SU-DHL-6 (cell line): ENCODE results near the gene DOCK10.

Experiments
- H2AFZ ChIP-seq: fragments of 200-600 bp; sonication (generic); 2 replicates; pipeline ENCODE4 v1.6.1; 2014; ENCODE audit warnings: low read depth, mild to moderate bottlenecking, moderate library complexity, mixed read lengths, antibody characterized with exemption, low read length; ENCODE audit not compliant: severe bottlenecking
- H3F3A ChIP-seq: fragments of 200-600 bp; shearing (Covaris generic); 2 replicates; pipeline ENCODE4 v1.6.0; 2016; ENCODE audit warnings: antibody characterized with exemption, mild to moderate bottlenecking; ENCODE audit not compliant: insufficient read depth
- H3K27ac ChIP-seq: fragments of 200-600 bp; sonication (generic); 2 replicates; pipeline ENCODE4 v1.5.1; 2016; ENCODE audit warnings: low read depth, mild to moderate bottlenecking, low read length, moderate library complexity, mixed read lengths
- H3K27me3 ChIP-seq: fragments of 200-600 bp; sonication (generic), shearing (Covaris generic); 2 replicates; pipeline ENCODE4 v1.6.0; 2014; ENCODE audit warnings: mild to moderate bottlenecking, low read length
- H3K36me3 ChIP-seq: fragments of 200-600 bp; sonication (generic); 2 replicates; pipeline ENCODE4 v1.6.1; 2014; ENCODE audit warnings: mild to moderate bottlenecking, low read length, mixed read lengths
- H3K4me2 ChIP-seq: fragments of 300-600, 200-600 bp; shearing (Covaris generic), sonication (generic); 2 replicates; pipeline ENCODE4 v1.6.0; 2014; ENCODE audit warnings: low read length, low read depth, mild to moderate bottlenecking; ENCODE audit not compliant: poor library complexity, severe bottlenecking
- H3K4me3 ChIP-seq: fragments of 200-600 bp; sonication (generic); 2 replicates; pipeline ENCODE4 v1.5.1; 2014; ENCODE audit warnings: antibody characterized with exemption, low read length, mild to moderate bottlenecking, mixed read lengths; ENCODE audit not compliant: insufficient read depth, poor library complexity, severe bottlenecking
- H3K79me2 ChIP-seq: fragments of 200-600 bp; sonication (generic); 2 replicates; pipeline ENCODE4 v1.6.1; 2014; ENCODE audit warnings: mild to moderate bottlenecking, low read length, moderate library complexity; ENCODE audit not compliant: insufficient read depth
- H3K9ac ChIP-seq: fragments of 200-600 bp; sonication (generic); 2 replicates; pipeline ENCODE4 v1.7.0; 2014; ENCODE audit warnings: mild to moderate bottlenecking, low read length
- H3K9me2 ChIP-seq: fragments of 200-600 bp; sonication (generic); replicated peaks from 2 replicates; pipeline ENCODE4 v1.6.1; 2014; ENCODE audit warnings: low read length; ENCODE audit not compliant: insufficient read depth
- H3K9me3 ChIP-seq: fragments of 200-600 bp; sonication (generic); 2 replicates; pipeline ENCODE4 v1.6.1; 2014; ENCODE audit warnings: low read length, mixed read lengths; ENCODE audit not compliant: insufficient read depth
- H4K20me1 ChIP-seq: fragments of 200-600 bp; sonication (generic); 2 replicates; pipeline ENCODE4 v1.6.1; 2014; ENCODE audit warnings: low read depth, mild to moderate bottlenecking, antibody characterized with exemption, low read length, moderate library complexity, mixed read lengths
- EZH2phosphoT487 ChIP-seq: fragments of 200-600 bp; sonication (generic), shearing (Covaris generic); conservative IDR thresholded peaks from 2 replicates; pipeline ENCODE4 v1.6.1; 2018; ENCODE audit warnings: mild to moderate bottlenecking, antibody characterized with exemption, low read length, moderate library complexity, mixed read lengths
- TF ChIP-seq, protein P1 (sequence below): fragments of 200-600 bp; sonication (generic); IDR thresholded peaks from one replicate; pipeline ENCODE4 v1.5.1; 2017; ENCODE audit warnings: antibody characterized with exemption, mild to moderate bottlenecking, low read length, moderate library complexity; ENCODE audit not compliant: insufficient read depth, poor library complexity, severe bottlenecking

Gene DOCK10

DNA sequence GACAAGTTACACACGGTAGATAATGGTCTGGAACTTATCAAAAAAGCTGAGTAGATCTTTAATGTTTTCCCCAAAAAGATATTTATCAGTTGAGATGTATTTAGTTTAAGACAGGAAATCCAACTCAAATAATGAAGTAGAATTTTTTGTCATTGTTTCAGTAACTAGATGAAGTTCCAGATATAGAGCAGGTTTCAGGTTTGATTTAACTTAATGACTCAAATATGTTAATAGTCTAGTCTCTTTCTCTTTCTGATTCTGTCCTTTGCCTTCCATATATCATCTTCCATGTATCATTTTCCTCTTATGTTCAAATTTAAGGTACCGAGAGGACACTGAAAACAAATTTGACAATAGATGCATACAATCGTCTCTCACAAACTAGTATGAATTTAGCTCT lies 23.6 kb upstream of the DOCK10 start:
- Histone ChIP-seq H4K20me1 (no peaks in the 10 kb centered on the region), H3K4me3 (no peak overlapping the region), H3K4me2 (no peak overlapping the region), H3K27ac (no peak overlapping the region), H2AFZ (no peak overlapping the region), H3K27me3 (no peaks in the 10 kb centered on the region), H3K9me3 (no peaks in the 10 kb centered on the region), H3F3A (no peaks in the 10 kb centered on the region), H3K9me2 (no peaks in the 10 kb centered on the region), H3K36me3 (no peaks in the 10 kb centered on the region), H3K79me2 (no peaks in the 10 kb centered on the region), H3K9ac (no peak overlapping the region)
- no peak for TF ChIP-seq EZH2phosphoT487
- TF ChIP-seq, protein P1, sequence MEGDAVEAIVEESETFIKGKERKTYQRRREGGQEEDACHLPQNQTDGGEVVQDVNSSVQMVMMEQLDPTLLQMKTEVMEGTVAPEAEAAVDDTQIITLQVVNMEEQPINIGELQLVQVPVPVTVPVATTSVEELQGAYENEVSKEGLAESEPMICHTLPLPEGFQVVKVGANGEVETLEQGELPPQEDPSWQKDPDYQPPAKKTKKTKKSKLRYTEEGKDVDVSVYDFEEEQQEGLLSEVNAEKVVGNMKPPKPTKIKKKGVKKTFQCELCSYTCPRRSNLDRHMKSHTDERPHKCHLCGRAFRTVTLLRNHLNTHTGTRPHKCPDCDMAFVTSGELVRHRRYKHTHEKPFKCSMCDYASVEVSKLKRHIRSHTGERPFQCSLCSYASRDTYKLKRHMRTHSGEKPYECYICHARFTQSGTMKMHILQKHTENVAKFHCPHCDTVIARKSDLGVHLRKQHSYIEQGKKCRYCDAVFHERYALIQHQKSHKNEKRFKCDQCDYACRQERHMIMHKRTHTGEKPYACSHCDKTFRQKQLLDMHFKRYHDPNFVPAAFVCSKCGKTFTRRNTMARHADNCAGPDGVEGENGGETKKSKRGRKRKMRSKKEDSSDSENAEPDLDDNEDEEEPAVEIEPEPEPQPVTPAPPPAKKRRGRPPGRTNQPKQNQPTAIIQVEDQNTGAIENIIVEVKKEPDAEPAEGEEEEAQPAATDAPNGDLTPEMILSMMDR = no peak

DNA sequence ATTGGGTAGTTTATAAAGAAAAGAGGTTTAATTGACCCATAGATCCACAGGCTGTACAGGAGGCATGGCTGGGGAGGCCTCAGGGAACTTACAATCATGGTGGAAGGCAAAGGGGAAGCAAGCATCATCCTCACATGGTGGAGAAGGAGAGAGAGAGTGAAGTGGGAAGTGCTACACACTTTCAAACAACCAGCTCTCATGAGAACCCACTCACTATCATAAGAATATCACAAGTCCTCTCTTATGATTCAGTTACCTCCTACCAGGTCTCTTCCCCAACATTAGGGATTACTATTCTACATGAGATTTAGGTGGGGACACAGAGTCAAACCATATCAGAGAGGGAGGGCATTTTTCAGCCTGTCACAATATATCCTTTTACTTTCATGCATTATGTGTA lies 22.7 kb upstream of the DOCK10 start:
- H3K4me3 ChIP-seq = no peak overlapping the region
- no peak overlapping the region for H3K27ac ChIP-seq
- no peaks in the 10 kb centered on the region for H3K9me3 ChIP-seq
- H3K79me2 ChIP-seq = no peaks in the 10 kb centered on the region
- H3K9ac ChIP-seq = no peak overlapping the region
- H4K20me1 ChIP-seq = no peaks in the 10 kb centered on the region
- TF ChIP-seq, protein P1 = no peak
- TF ChIP-seq EZH2phosphoT487 = no peak
- H2AFZ ChIP-seq = no peak overlapping the region
- no peaks in the 10 kb centered on the region for H3K27me3 ChIP-seq
- no peaks in the 10 kb centered on the region for H3K9me2 ChIP-seq
- H3F3A ChIP-seq = no peaks in the 10 kb centered on the region
- H3K36me3 ChIP-seq = no peaks in the 10 kb centered on the region
- H3K4me2 ChIP-seq = no peak overlapping the region

- Histone ChIP-seq H3F3A (no peaks in the 10 kb centered on the region), H3K27me3 (no peaks in the 10 kb centered on the region), H4K20me1 (no peaks in the 10 kb centered on the region), H3K4me3 (no peak overlapping the region), H3K27ac (no peak overlapping the region), H3K4me2 (no peak overlapping the region), H3K9ac (no peak overlapping the region), H3K9me2 (no peaks in the 10 kb centered on the region), H3K79me2 (no peaks in the 10 kb centered on the region), H3K9me3 (no peaks in the 10 kb centered on the region), H2AFZ (no peak overlapping the region), H3K36me3 (no peaks in the 10 kb centered on the region)
- TF ChIP-seq EZH2phosphoT487 = no peak
- TF ChIP-seq, protein P1 = no peak
Measured at GRCh38 chr2:225064362-225064761, 22.1 kb upstream of the DOCK10 start.
